Measurements from ENCODE around the gene NMT2. TPM values are rescaled to one million over a fixed set of nuclear protein-coding genes. Genes with fewer than 3 reads are reported as not detected.

The NMT2 gene
- 23.0 to 30.6 TPM (median 25.5 TPM) in 5 replicates for total RNA-seq (2022; extraction: Qiagen RNA extraction; ENCODE audit: low read depth)

DNA sequence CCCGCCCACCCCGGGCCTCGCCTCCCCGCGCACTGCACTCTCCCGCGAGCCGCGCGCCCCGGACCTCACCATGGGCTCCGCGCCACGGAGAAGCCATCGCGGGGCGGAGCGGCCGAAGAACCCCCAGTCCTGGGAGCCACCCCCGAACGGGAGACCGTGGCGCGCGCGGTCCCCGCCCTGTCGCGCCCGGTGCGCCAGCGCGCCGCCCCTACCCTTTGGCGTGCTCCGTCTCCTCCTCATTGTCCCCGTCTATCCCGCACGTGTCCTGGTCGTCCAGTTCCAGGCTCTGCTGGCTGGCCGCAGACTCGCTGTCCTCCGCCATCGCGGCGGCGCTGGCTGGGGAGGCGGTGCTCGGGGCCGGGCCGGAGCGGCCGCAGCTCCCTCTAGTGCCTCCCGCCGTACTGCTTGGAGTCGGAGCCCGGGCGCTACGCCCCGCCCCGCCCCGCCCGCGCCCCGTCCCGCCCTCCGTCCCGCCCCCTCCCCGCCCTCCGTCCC is at the start of gene NMT2:
NMT2 (minus strand) TSS at position 403 of the 495 bp plus-strand sequence; CDS start at position 322, 81 bp downstream.

GRCh38 chr10:15097011-15097812 is 71.3 kb downstream of the NMT2 start, which contains the start of gene RPP38:
Gene RPP38, plus strand, starts transcription at chr10:15097355. Its CDS starts 5,960 bp downstream, at chr10:15103315.

GRCh38 chr10:15088428-15089261 is 79.8 kb downstream of the NMT2 start, which contains the start of gene ACBD7:
Gene ACBD7, minus strand, starts transcription at chr10:15088776. Its CDS starts 48 bp downstream, at chr10:15088728.

Other genes with a start within 250 kb of the NMT2 start
- 4.6 to 7.8 TPM (median 6.2 TPM) in 5 replicates for gene DCLRE1C, start 214.6 kb downstream of the NMT2 start, total RNA-seq (2022; extraction: Qiagen RNA extraction; ENCODE audit: low read depth)
- gene MEIG1, start 209.3 kb downstream of the NMT2 start, total RNA-seq (2022; extraction: Qiagen RNA extraction; ENCODE audit: low read depth) = 0.74 to 1.4 TPM (median 0.98 TPM) in 4 of 5 replicates, not detected in the other
- gene OLAH, start 124.8 kb downstream of the NMT2 start, total RNA-seq (2022; extraction: Qiagen RNA extraction; ENCODE audit: low read depth) = 0.05 TPM in 1 of 5 replicates, not detected in the others
- 0.48 to 1.3 TPM (median 0.95 TPM) in 5 replicates for gene ACBD7, start 79.9 kb downstream of the NMT2 start, total RNA-seq (2022; extraction: Qiagen RNA extraction; ENCODE audit: low read depth)
- 33.9 to 39.0 TPM (median 37.2 TPM) in 5 replicates for gene RPP38, start 71.3 kb downstream of the NMT2 start, total RNA-seq (2022; extraction: Qiagen RNA extraction; ENCODE audit: low read depth)
- 26.1 to 29.6 TPM (median 26.2 TPM) in 5 replicates for gene FAM171A1, start 202.6 kb upstream of the NMT2 start, total RNA-seq (2022; extraction: Qiagen RNA extraction; ENCODE audit: low read depth)

Measured in A549 treated with CpdA at 1 μM for 4 hours (cell line).